PC-3 (cell line): ENCODE data around the gene PROSER2. TPM values are rescaled to one million over a fixed set of nuclear protein-coding genes. Genes with fewer than 3 reads are reported as not detected.

Experiments
- ATAC-seq: fragments of 200-7000 bp; cut with Tn5 transposase; 2 replicates; pipeline ENCODE4 v1.9.1; 2020; ENCODE audit warnings: mild to moderate bottlenecking, moderate library complexity
- BruUV-seq: library from RNA; stranded (reverse); fragments of 400-500 nt; replicated peaks from 2 replicates; lab custom pipeline; 2021; lab: Mats Ljungman, UMichigan
- CTCF ChIA-PET: fragments of 300-600 bp; sonication (Branson Sonifier 250); formaldehyde crosslinking; loops from one replicate; lab custom pipeline; 2022; ENCODE audit warnings: antibody characterized with exemption; lab: Charles Lee
- POLR2A ChIA-PET: fragments of 300-600 bp; sonication (Branson Sonifier 250); formaldehyde crosslinking; loops from one replicate; lab custom pipeline; 2022; ENCODE audit warnings: antibody characterized with exemption; ENCODE audit not compliant: unreplicated experiment; lab: Charles Lee
- DNase-seq: peaks from one replicate; pipeline ENCODE4 v3.0.0-alpha.2; 2015
- H2AFZ ChIP-seq: fragments of 300-600 bp; sonication (generic); 2 replicates; pipeline ENCODE4 v1.6.0; 2016; ENCODE audit warnings: antibody characterized with exemption, low read length
- H3F3A ChIP-seq: fragments of 300-600 bp; sonication (generic); one replicate; pipeline ENCODE4 v1.6.0; 2017; ENCODE audit warnings: antibody characterized with exemption, low read length, control low read depth, mild to moderate bottlenecking; ENCODE audit not compliant: unreplicated experiment
- H3K27ac ChIP-seq: fragments of 300-600 bp; sonication (generic); 2 replicates; pipeline ENCODE4 v1.5.1; 2016; ENCODE audit warnings: mild to moderate bottlenecking, low read length
- H3K27me3 ChIP-seq: fragments of 300-600 bp; sonication (generic); 2 replicates; pipeline ENCODE4 v1.6.1; 2016; ENCODE audit warnings: low read length, mixed read lengths
- H3K36me3 ChIP-seq: fragments of 300-600 bp; sonication (generic); 2 replicates; pipeline ENCODE4 v1.6.1; 2016; ENCODE audit warnings: low read depth, mixed run types, low read length, mixed read lengths
- H3K4me1 ChIP-seq: fragments of 300-600 bp; sonication (generic); 2 replicates; pipeline ENCODE4 v1.5.1; 2016; ENCODE audit warnings: low read length; ENCODE audit not compliant: insufficient read depth
- H3K4me2 ChIP-seq: fragments of 300-600 bp; sonication (generic); 2 replicates; pipeline ENCODE4 v1.6.0; 2016; ENCODE audit warnings: low read length
- H3K4me3 ChIP-seq: fragments of 300-600 bp; sonication (generic); 2 replicates; pipeline ENCODE4 v1.5.1; 2016; ENCODE audit warnings: mild to moderate bottlenecking, low read length, mixed read lengths
- H3K79me2 ChIP-seq: fragments of 300-600 bp; sonication (generic); 2 replicates; pipeline ENCODE4 v1.6.1; 2017; ENCODE audit warnings: low read length, mixed read lengths
- H3K9ac ChIP-seq: fragments of 300-600 bp; sonication (generic); 2 replicates; pipeline ENCODE4 v1.6.0; 2016; ENCODE audit warnings: mild to moderate bottlenecking, low read length
- H3K9me2 ChIP-seq: fragments of 300-600 bp; sonication (generic); replicated peaks from 2 replicates; pipeline ENCODE4 v1.6.1; 2016; ENCODE audit warnings: mixed run types, low read length, mixed read lengths
- H3K9me3 ChIP-seq: fragments of 300-600 bp; sonication (generic); 2 replicates; pipeline ENCODE4 v1.6.1; 2016; ENCODE audit warnings: low read length, mixed read lengths
- H4K20me1 ChIP-seq: fragments of 300-600 bp; sonication (generic); 2 replicates; pipeline ENCODE4 v1.6.1; 2016; ENCODE audit warnings: low read length, mixed read lengths
- EZH2 ChIP-seq: fragments of 300-600 bp; sonication (generic); IDR thresholded peaks from one replicate; pipeline ENCODE4 v1.6.1; 2017; ENCODE audit warnings: antibody characterized with exemption, mild to moderate bottlenecking, low read length; ENCODE audit not compliant: unreplicated experiment
- EZH2phosphoT487 ChIP-seq: fragments of 300-600 bp; sonication (generic); IDR thresholded peaks from 2 replicates; pipeline ENCODE4 v1.6.1; 2018; ENCODE audit warnings: mild to moderate bottlenecking, antibody characterized with exemption, low read length, borderline replicate concordance
- intact Hi-C: fragments of 100-400 bp; cut with micrococcal nuclease; formaldehyde crosslinking; loops from 2 replicates; pipeline ENCODE4 v1.9.0; 2023
- total RNA-seq: library from RNA; depleted of rRNA; stranded (reverse); fragments of >200 nt; gene quantifications from 2 replicates; pipeline ENCODE4 v1.2.3, GENCODE V29; 2014
- TF ChIP-seq, protein P1 (sequence below): fragments of 300-600 bp; sonication (generic); conservative IDR thresholded peaks from 2 replicates; pipeline ENCODE4 v1.5.1; 2017; ENCODE audit warnings: antibody characterized with exemption, low read depth, mild to moderate bottlenecking, low read length

The PROSER2 gene
- total RNA-seq, 1 experiment from 2014 or later: 52.5 TPM

DNA sequence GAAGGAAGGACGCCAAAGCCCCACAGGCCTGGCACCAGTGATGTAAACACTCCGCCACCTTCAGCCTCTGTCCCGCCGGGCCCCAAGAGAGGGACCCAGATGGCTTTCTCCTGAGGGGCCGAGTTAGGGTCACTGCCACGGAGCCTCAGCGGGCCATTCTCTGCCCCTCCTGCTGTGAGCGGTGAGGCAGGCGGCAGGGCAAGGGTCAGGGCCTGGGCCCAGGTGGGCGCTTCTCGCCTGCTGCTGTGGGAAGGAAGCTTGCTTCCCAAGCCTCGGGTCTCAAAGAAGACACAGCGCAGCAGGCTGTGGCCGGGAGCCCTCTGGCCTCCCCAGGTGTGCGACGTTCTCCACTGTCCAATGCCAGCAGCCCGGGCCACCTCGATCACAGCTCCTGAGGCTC lies 84.8 kb downstream of the PROSER2 start:
- no peaks in the 10 kb centered on the region for H3K36me3 ChIP-seq
- no peaks in the 10 kb centered on the region for H3K79me2 ChIP-seq
- no peak overlapping the region for H3K27ac ChIP-seq
- no peak for TF ChIP-seq EZH2
- TF ChIP-seq, protein P1, sequence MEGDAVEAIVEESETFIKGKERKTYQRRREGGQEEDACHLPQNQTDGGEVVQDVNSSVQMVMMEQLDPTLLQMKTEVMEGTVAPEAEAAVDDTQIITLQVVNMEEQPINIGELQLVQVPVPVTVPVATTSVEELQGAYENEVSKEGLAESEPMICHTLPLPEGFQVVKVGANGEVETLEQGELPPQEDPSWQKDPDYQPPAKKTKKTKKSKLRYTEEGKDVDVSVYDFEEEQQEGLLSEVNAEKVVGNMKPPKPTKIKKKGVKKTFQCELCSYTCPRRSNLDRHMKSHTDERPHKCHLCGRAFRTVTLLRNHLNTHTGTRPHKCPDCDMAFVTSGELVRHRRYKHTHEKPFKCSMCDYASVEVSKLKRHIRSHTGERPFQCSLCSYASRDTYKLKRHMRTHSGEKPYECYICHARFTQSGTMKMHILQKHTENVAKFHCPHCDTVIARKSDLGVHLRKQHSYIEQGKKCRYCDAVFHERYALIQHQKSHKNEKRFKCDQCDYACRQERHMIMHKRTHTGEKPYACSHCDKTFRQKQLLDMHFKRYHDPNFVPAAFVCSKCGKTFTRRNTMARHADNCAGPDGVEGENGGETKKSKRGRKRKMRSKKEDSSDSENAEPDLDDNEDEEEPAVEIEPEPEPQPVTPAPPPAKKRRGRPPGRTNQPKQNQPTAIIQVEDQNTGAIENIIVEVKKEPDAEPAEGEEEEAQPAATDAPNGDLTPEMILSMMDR: no peak
- TF ChIP-seq EZH2phosphoT487: no peak
- H3K4me3 ChIP-seq: no peak overlapping the region
- H3K9ac ChIP-seq: no peak overlapping the region
- no peaks in the 10 kb centered on the region for H3K4me1 ChIP-seq
- intact Hi-C loops: no loop called here
- DNase-seq: no peak
- H3K9me2 ChIP-seq: no peaks in the 10 kb centered on the region
- no TSS peak for BruUV-seq
- H3K4me2 ChIP-seq: no peak overlapping the region
- ChIA-PET CTCF (no interaction called here), POLR2A (no interaction called here)
- H3K9me3 ChIP-seq: no peaks in the 10 kb centered on the region
- no peak for ATAC-seq
- H3F3A ChIP-seq: no peaks in the 10 kb centered on the region
- H2AFZ ChIP-seq: no peak overlapping the region
- no peaks in the 10 kb centered on the region for H3K27me3 ChIP-seq
- H4K20me1 ChIP-seq: no peaks in the 10 kb centered on the region

DNA sequence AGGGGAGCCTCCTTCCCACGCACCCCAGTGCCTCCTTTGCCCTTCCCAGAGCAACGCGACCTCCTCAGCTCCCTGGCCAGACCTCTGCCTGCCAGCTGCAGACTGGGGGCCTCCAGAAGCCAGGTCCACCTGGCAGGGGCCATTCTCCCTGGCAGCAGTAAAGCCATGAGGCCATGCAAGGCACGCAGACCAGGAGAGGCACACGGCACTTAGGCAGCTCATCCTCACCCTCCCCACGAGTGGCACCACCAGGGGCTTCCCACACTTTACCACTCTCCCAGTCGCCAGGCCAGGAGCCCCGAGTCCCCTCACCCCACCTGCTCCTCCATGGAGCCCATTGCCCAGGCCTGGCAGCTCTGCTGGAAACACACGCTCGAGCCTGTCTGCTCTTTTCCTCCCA lies 85.4 kb downstream of the PROSER2 start:
- TF ChIP-seq EZH2 (no peak), EZH2phosphoT487 (no peak)
- TF ChIP-seq, protein P1: no peak
- H3K9ac ChIP-seq: no peak overlapping the region
- no peaks in the 10 kb centered on the region for H3K4me1 ChIP-seq
- no peaks in the 10 kb centered on the region for H3F3A ChIP-seq
- ChIA-PET CTCF (no interaction called here), POLR2A (no interaction called here)
- no peaks in the 10 kb centered on the region for H3K27me3 ChIP-seq
- no peaks in the 10 kb centered on the region for H3K36me3 ChIP-seq
- no peaks in the 10 kb centered on the region for H3K9me3 ChIP-seq
- no peak overlapping the region for H3K4me2 ChIP-seq
- ATAC-seq (no peak), DNase-seq (no peak)
- intact Hi-C loops: no loop called here
- H4K20me1 ChIP-seq: no peaks in the 10 kb centered on the region
- H3K27ac ChIP-seq: no peak overlapping the region
- H2AFZ ChIP-seq: no peak overlapping the region
- no TSS peak for BruUV-seq
- H3K4me3 ChIP-seq: no peak overlapping the region
- H3K79me2 ChIP-seq: no peaks in the 10 kb centered on the region
- H3K9me2 ChIP-seq: no peaks in the 10 kb centered on the region

DNA sequence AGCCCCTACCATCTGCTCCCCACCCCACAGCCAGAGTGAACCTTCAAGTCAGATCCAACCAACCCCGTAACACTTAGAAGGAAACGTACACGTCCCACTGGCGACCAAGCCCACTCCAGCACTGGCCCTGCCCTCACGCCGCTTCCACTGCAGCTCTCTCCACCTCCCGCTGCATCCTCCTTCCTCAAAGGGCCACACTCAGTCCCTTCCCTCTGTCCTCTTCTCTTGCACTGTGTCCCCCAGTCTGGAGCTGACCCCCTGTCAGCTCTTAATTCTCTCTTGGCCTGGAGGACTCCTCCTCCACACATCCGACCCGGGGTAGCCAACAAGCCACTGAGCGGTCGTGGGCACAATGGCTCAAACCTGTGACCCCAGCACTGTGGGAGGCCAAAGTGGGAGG lies 85.8 kb downstream of the PROSER2 start:
- H3K27me3 ChIP-seq: no peaks in the 10 kb centered on the region
- ATAC-seq (no peak), DNase-seq (no peak)
- no peak overlapping the region for H3K27ac ChIP-seq
- H3K9me2 ChIP-seq: no peaks in the 10 kb centered on the region
- H3K4me2 ChIP-seq: no peak overlapping the region
- intact Hi-C loops: no loop called here
- no peaks in the 10 kb centered on the region for H3K4me1 ChIP-seq
- ChIA-PET POLR2A (no interaction called here), CTCF (no interaction called here)
- H3K9ac ChIP-seq: no peak overlapping the region
- no peaks in the 10 kb centered on the region for H4K20me1 ChIP-seq
- no peak overlapping the region for H3K4me3 ChIP-seq
- H3K36me3 ChIP-seq: no peaks in the 10 kb centered on the region
- H2AFZ ChIP-seq: no peak overlapping the region
- TF ChIP-seq, protein P1: no peak
- TF ChIP-seq EZH2phosphoT487 (no peak), EZH2 (no peak)
- no TSS peak for BruUV-seq
- no peaks in the 10 kb centered on the region for H3K79me2 ChIP-seq
- no peaks in the 10 kb centered on the region for H3F3A ChIP-seq
- no peaks in the 10 kb centered on the region for H3K9me3 ChIP-seq
